ENCODE data around the gene LIG3.

Gene LIG3

DNA sequence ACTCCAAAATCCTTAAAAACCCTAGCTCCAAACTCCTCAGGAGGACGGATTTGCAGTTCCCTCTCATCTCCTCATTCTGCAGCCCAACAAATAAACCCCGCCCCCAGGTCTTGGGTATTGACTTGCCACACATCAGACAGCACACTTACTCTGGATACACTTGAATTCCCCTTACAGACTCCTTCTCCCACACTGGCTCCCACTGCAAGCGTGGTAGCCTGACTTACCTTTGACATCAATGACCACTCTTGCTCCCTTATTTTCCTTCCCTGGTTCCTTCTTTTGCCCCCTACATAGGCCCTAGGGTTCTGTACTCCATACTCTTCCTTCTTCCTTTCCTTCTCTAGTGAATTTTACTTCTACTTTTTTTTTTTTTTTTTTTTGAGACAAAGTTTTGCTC lies 75.7 kb downstream of the LIG3 start:
- TF ChIP-seq RARB (CRISPR knock-in tag; IDR thresholded peaks at IDR 0.05): no peak
- no peak for TF ChIP-seq PATZ1 (CRISPR knock-in tag; IDR thresholded peaks at IDR 0.05; ENCODE audit: borderline replicate concordance)
- TF ChIP-seq GLIS3 (CRISPR knock-in tag; IDR thresholded peaks at IDR 0.05): no peak
- no peak for TF ChIP-seq ZNF565 (CRISPR knock-in tag; conservative IDR thresholded peaks at IDR 0.05; ENCODE audit: low read depth)
- TF ChIP-seq ZFP30 (CRISPR knock-in tag; IDR thresholded peaks at IDR 0.05): no peak
- TF ChIP-seq SNAI2 (CRISPR knock-in tag; IDR thresholded peaks at IDR 0.05): no peak
- TF ChIP-seq, protein P1, sequence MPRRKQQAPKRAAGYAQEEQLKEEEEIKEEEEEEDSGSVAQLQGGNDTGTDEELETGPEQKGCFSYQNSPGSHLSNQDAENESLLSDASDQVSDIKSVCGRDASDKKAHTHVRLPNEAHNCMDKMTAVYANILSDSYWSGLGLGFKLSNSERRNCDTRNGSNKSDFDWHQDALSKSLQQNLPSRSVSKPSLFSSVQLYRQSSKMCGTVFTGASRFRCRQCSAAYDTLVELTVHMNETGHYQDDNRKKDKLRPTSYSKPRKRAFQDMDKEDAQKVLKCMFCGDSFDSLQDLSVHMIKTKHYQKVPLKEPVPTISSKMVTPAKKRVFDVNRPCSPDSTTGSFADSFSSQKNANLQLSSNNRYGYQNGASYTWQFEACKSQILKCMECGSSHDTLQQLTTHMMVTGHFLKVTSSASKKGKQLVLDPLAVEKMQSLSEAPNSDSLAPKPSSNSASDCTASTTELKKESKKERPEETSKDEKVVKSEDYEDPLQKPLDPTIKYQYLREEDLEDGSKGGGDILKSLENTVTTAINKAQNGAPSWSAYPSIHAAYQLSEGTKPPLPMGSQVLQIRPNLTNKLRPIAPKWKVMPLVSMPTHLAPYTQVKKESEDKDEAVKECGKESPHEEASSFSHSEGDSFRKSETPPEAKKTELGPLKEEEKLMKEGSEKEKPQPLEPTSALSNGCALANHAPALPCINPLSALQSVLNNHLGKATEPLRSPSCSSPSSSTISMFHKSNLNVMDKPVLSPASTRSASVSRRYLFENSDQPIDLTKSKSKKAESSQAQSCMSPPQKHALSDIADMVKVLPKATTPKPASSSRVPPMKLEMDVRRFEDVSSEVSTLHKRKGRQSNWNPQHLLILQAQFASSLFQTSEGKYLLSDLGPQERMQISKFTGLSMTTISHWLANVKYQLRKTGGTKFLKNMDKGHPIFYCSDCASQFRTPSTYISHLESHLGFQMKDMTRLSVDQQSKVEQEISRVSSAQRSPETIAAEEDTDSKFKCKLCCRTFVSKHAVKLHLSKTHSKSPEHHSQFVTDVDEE (CRISPR knock-in tag; IDR thresholded peaks at IDR 0.05): no peak
- no peak for TF ChIP-seq TCF4 (CRISPR knock-in tag; IDR thresholded peaks at IDR 0.05; ENCODE audit: borderline replicate concordance)
- TF ChIP-seq CSDC2 (CRISPR knock-in tag; IDR thresholded peaks at IDR 0.05): no peak
- no peak for TF ChIP-seq BACH2 (CRISPR knock-in tag; IDR thresholded peaks at IDR 0.05; ENCODE audit: borderline replicate concordance)
- no peak for TF ChIP-seq ZNF8 (CRISPR knock-in tag; IDR thresholded peaks at IDR 0.05)
- TF ChIP-seq PPARA (CRISPR knock-in tag; IDR thresholded peaks at IDR 0.05; ENCODE audit: borderline replicate concordance): no peak
- TF ChIP-seq CREB5 (CRISPR knock-in tag; IDR thresholded peaks at IDR 0.05; ENCODE audit: low read depth): no peak
- no peak for TF ChIP-seq TOX (CRISPR knock-in tag; IDR thresholded peaks at IDR 0.05; ENCODE audit: borderline replicate concordance)
- no peak for ATAC-seq

GRCh38 chr17:35057332-35057915 lies 77.1 kb downstream of the LIG3 start:
- no peak for ATAC-seq
- TF ChIP-seq GLIS3 (CRISPR knock-in tag; IDR thresholded peaks at IDR 0.05) (no peak), TOX (CRISPR knock-in tag; IDR thresholded peaks at IDR 0.05; ENCODE audit: borderline replicate concordance) (no peak), RARB (CRISPR knock-in tag; IDR thresholded peaks at IDR 0.05) (no peak), ZC3H10 (CRISPR knock-in tag; IDR thresholded peaks at IDR 0.05) (no peak), ZNF8 (CRISPR knock-in tag; IDR thresholded peaks at IDR 0.05) (no peak), ZNF70 (CRISPR knock-in tag; IDR thresholded peaks at IDR 0.05) (no peak), ZFP3 (CRISPR knock-in tag; IDR thresholded peaks at IDR 0.05) (no peak), ISL1 (CRISPR knock-in tag; IDR thresholded peaks at IDR 0.05) (no peak), TCF4 (CRISPR knock-in tag; IDR thresholded peaks at IDR 0.05; ENCODE audit: borderline replicate concordance) (no peak)
- TF ChIP-seq, protein P1 (CRISPR knock-in tag; IDR thresholded peaks at IDR 0.05): no peak
- TF ChIP-seq, protein P2, sequence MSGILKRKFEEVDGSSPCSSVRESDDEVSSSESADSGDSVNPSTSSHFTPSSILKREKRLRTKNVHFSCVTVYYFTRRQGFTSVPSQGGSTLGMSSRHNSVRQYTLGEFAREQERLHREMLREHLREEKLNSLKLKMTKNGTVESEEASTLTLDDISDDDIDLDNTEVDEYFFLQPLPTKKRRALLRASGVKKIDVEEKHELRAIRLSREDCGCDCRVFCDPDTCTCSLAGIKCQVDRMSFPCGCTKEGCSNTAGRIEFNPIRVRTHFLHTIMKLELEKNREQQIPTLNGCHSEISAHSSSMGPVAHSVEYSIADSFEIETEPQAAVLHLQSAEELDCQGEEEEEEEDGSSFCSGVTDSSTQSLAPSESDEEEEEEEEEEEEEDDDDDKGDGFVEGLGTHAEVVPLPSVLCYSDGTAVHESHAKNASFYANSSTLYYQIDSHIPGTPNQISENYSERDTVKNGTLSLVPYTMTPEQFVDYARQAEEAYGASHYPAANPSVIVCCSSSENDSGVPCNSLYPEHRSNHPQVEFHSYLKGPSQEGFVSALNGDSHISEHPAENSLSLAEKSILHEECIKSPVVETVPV (CRISPR knock-in tag; IDR thresholded peaks at IDR 0.05): no peak
